Breast epithelium (tissue), 4 donors: ENCODE data around the gene PLCB3. TPM values are rescaled to one million over a fixed set of nuclear protein-coding genes. Genes with fewer than 3 reads are reported as not detected.
"Not testable (repeated sequence)": the region's sequence is repeated elsewhere in the genome, so short reads cannot be mapped to it uniquely, and the experiment has no call there.

Source experiments
- DNase-seq, 2 donors: peaks; one replicate each; pipeline ENCODE4 v3.0.0-alpha.2; 2019; ENCODE audit warnings: low spot score in 2 of 2
- H3K27ac ChIP-seq, 2 donors: fragments of 200-600 bp; sonication (generic) in 1 of 2; one replicate each; pipeline ENCODE4 v1.5.1; 2016 to 2019; ENCODE audit warnings: mild to moderate bottlenecking in 1 of 2
- H3K27me3 ChIP-seq, 2 donors: fragments of 200-600 bp; sonication (generic) in 1 of 2; one replicate each; pipeline versions ENCODE4 v1.5.1 to v1.6.0; 2017 to 2019; ENCODE audit warnings: control low read depth in 1 of 2, mild to moderate bottlenecking in 1 of 2
- H3K36me3 ChIP-seq: fragments of 200-600 bp; one replicate; pipeline ENCODE4 v1.5.1; 2019
- H3K4me1 ChIP-seq, 2 donors: fragments of 200-600 bp; sonication (generic); one replicate each; pipeline ENCODE4 v1.5.1; 2016 to 2019; ENCODE audit warnings: control low read depth in 1 of 2
- H3K4me3 ChIP-seq, 3 donors: fragments of 200-600 bp; sonication (generic); 1 replicate in 2 of 3; 2 replicates in 1 of 3; pipeline ENCODE4 v1.5.1; 2016 to 2019; ENCODE audit warnings: mild to moderate bottlenecking in 3 of 3, moderate library complexity in 2 of 3
- H3K9me3 ChIP-seq, 2 donors: fragments of 200-600 bp; sonication (generic) in 1 of 2; one replicate each; pipeline ENCODE4 v1.5.1; 2016 to 2019; ENCODE audit warnings: control low read depth in 1 of 2
- CTCF ChIP-seq, 3 donors: fragments of 450-650 bp; IDR thresholded peaks; one replicate each; pipeline ENCODE4 v1.5.1; 2016 to 2017; ENCODE audit warnings: antibody characterized with exemption in 3 of 3, mild to moderate bottlenecking in 3 of 3, moderate library complexity in 3 of 3
- POLR2A ChIP-seq: fragments of 450-650 bp; IDR thresholded peaks from one replicate; pipeline ENCODE4 v1.6.1; 2016; ENCODE audit warnings: antibody characterized with exemption, mild to moderate bottlenecking, moderate library complexity
- POLR2AphosphoS5 ChIP-seq, 3 donors: sonication (generic); formaldehyde crosslinking; IDR thresholded peaks; one replicate each; pipeline ENCODE4 v1.6.1; 2017; ENCODE audit warnings: antibody characterized with exemption in 3 of 3
- intact Hi-C: fragments of 100-400 bp; cut with DNase I; formaldehyde crosslinking; loops from one replicate; pipeline ENCODE4 v1.15.1; 2023; ENCODE audit warnings: low total_unique reads
- total RNA-seq, 3 donors: library from RNA; depleted of rRNA; stranded (reverse); fragments of >200 nt; gene quantifications; one replicate each; pipeline ENCODE4 v1.1.0, GENCODE V29; 2016

The PLCB3 gene
- total RNA-seq, 3 donors from 2014 or later: 15.5 to 20.5 (median 19.0) TPM

DNA sequence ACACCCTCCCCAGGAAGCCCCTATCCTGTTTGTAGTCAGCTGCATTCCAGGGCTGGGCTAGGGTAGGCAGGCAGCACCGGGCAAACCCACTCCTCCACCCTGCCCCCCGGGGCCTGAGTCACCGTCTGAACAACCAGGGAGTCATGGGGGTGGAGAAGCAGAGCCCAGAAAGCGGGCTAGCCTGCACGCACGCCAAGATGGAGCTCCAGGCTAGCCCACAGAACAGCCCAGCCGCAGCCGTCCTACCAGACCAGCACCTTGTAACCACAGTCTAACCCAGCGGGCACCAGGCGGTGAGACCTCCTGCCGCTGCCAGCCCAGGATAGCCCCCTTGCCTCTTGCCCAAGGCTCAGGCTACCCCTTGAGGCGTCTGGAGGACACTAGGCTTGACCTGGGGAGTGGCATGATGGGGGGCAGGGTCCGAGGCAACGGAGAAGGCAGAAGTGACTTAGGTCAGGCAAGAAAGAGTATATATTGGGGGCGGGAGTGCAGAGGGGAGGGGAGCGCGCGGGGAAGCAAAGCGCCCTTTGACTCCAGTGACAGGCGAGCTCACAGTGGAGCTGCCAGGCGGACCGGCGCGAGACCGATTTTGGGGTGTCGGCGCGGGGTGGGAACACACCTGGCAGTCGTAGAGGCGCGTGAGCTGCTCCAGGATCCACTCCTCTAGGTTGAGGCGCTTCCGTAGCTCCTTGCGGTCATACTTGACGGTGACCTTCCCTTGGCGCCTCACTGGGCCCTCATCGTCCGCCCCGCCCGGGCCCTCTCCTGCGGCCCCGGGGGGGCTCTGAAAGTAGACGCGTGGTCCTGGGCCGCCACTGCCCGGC lies 5.3 kb upstream of the PLCB3 start:
- no peak for TF ChIP-seq POLR2A
- TF ChIP-seq POLR2AphosphoS5 (IDR thresholded peaks at IDR 0.05): peak in 1 of 3 donors; percentile 10
- H3K27ac ChIP-seq: peak overlapping the region; percentile 73 to 84
- no peaks in the 10 kb centered on the region for H3K36me3 ChIP-seq
- no peaks in the 10 kb centered on the region for H3K9me3 ChIP-seq
- intact Hi-C loops: no loop called here
- H3K4me1 ChIP-seq: peaks cover 6 to 12% of the 10 kb centered on the region in 2 donors
- H3K4me3 ChIP-seq: peak overlapping the region; percentile 71 to 91 (median 76)
- H3K27me3 ChIP-seq: no peaks in the 10 kb centered on the region
- DNase-seq: peak; percentile 69 to 70

GRCh38 chr11:64246621-64246870 lies 4.8 kb upstream of the PLCB3 start:
- intact Hi-C loops, DNase-seq, H3K36me3 ChIP-seq, H3K9me3 ChIP-seq, H3K27me3 ChIP-seq: not testable (repeated sequence)
- H3K4me3 ChIP-seq: peak overlapping the region; percentile 71 to 91 (median 76)
- H3K4me1 ChIP-seq: peaks cover 6 to 12% of the 10 kb centered on the region in 2 donors
- H3K27ac ChIP-seq: peak overlapping the region; percentile 73 to 84

GRCh38 chr11:64246871-64247728 lies 4.2 kb upstream of the PLCB3 start, which contains the start of gene PPP1R14B:
Gene PPP1R14B (minus strand): TSS chr11:64246943. CDS start chr11:64246673, 270 bp downstream.
- Histone ChIP-seq H3K4me1 (peaks cover 10 to 16% of the 10 kb centered on the region in 2 donors), H3K27ac (peak within 1 kb of the TSS; percentile 73 to 84), H3K4me3 (peak within 1 kb of the TSS; percentile 71 to 91 (median 76)), H3K36me3 (no peaks in the 10 kb centered on the region), H3K9me3 (no peaks in the 10 kb centered on the region), H3K27me3 (no peaks in the 10 kb centered on the region)
- TF ChIP-seq POLR2A (no peak), POLR2AphosphoS5 (IDR thresholded peaks at IDR 0.05) (no peak), CTCF (IDR thresholded peaks at IDR 0.05) (peak in 1 of 3 donors; percentile 21)
- DNase-seq: peak; percentile 73 to 85
- intact Hi-C loops: no loop called here

- Histone ChIP-seq H3K4me3 (peak overlapping the region; percentile 71 to 91 (median 76)), H3K27me3 (no peaks in the 10 kb centered on the region), H3K9me3 (no peaks in the 10 kb centered on the region), H3K27ac (peak overlapping the region; percentile 73 to 74), H3K4me1 (peaks cover 14 to 21% of the 10 kb centered on the region in 2 donors), H3K36me3 (no peaks in the 10 kb centered on the region)
- intact Hi-C loops: no loop called here
- DNase-seq: no peak
- TF ChIP-seq CTCF (IDR thresholded peaks at IDR 0.05) (no peak), POLR2AphosphoS5 (IDR thresholded peaks at IDR 0.05) (no peak), POLR2A (no peak)
Measured at GRCh38 chr11:64247729-64248531, 3.4 kb upstream of the PLCB3 start.

GRCh38 chr11:64248578-64248977 lies 2.8 kb upstream of the PLCB3 start:
- Histone ChIP-seq H3K4me1 (peaks cover 14 to 21% of the 10 kb centered on the region in 2 donors), H3K9me3 (no peaks in the 10 kb centered on the region), H3K36me3 (no peaks in the 10 kb centered on the region), H3K27ac (no peak overlapping the region), H3K27me3 (no peaks in the 10 kb centered on the region), H3K4me3 (no peak overlapping the region)
- intact Hi-C loops: no loop called here
- no peak for DNase-seq
- TF ChIP-seq CTCF (IDR thresholded peaks at IDR 0.05) (no peak), POLR2A (no peak), POLR2AphosphoS5 (IDR thresholded peaks at IDR 0.05) (no peak)
